GM21723 (cell line): ENCODE data around the gene COL4A1.

Experiments
- ATAC-seq: cut with Tn5 transposase; IDR thresholded peaks from one replicate; pipeline ENCODE4 v1.9.1; 2021; ENCODE audit warnings: mild to moderate bottlenecking, moderate library complexity; ENCODE audit not compliant: unreplicated experiment

Gene COL4A1

DNA sequence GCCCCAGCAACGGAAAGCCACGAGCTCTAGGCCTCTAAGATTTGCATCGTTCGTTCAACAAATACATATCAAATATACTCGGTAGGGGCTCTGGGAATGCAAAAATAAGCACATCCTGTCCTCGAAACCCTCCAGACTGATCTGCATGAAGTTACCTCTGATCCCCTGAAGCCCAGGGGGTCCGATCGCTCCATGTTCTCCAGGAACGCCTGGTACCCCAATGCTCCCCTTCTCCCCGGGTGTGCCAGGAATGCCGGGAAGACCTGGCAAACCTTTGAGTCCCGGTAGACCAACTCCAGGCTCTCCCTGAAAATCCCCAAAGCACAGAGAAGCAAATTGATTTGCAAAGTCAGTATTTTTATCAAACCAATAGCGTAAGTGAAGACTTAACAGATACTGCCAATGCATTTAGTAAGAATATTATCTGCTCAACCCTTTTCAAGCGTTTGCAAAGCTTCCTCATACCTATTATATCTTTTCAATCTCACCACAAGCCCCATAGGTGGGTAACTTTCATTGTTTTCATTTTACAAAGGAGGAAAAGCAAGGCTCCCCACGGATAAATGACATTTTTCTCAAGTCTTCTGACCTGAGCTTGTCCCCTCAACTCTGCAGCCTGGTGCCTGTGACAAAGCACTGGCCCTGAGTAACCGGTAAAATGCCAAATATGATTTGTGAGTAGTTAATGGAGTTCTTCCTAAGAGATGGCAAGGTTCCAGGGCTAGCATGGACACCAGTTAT is 127.7 kb downstream of the COL4A1 start:
- ATAC-seq, result no peak

DNA sequence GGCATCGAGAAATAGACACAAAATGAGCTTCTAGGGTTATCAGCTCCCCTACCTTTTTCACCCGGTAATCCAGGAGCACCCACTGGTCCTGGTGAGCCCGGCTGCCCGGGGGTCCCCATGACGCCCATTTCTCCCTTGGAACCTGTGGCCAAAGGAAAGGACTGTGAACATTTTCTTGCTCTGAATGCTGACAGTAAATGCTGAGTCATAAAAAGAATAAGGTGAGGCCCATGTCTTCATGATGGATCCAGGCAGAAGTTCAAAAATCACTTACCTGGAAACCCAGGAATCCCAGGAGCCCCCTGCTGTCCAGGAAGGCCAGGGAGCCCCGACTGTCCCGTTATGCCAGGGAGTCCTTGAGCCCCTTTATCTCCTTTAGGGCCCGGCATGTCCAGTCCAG is 129.2 kb downstream of the COL4A1 start:
- ATAC-seq, result no peak

GRCh38 chr13:110176431-110176830 is 130.5 kb downstream of the COL4A1 start:
- ATAC-seq, result no peak

DNA sequence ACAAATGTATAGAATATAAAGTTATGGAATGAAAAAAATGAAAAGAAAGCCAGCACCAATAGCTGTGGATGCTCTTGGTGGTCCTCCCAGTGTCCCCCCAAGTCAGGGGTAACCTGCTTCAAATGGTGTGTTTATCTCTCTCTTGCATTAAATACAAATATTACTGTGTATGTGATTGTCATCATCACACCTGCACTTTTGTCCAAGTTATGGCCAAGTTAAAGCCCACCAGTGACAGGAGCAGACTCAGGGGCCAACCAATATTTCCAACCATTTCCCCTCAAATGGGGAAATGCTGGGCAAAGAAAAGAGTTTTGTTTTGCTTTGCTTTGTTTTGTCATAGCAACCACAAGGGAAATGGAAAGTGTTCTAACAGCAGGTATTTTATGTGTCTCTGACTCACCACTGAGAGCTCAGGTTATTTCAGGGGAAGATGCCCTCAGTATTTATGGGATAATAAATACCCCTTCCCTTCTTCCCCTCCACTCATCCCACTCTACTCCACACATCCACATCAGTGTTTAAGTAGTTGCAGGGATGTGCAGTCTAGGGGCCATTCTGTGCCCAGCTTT is 133.6 kb downstream of the COL4A1 start:
- no peak for ATAC-seq

GRCh38 chr13:110170882-110171281 is 136.1 kb downstream of the COL4A1 start:
- no peak for ATAC-seq

GRCh38 chr13:110170020-110170790 is 136.8 kb downstream of the COL4A1 start:
- ATAC-seq, result no peak

GRCh38 chr13:110168999-110169933 is 137.7 kb downstream of the COL4A1 start:
- no peak for ATAC-seq

- no peak for ATAC-seq
These were observed 140.4 kb downstream of the COL4A1 start for GRCh38 chr13:110166598-110166997.

DNA sequence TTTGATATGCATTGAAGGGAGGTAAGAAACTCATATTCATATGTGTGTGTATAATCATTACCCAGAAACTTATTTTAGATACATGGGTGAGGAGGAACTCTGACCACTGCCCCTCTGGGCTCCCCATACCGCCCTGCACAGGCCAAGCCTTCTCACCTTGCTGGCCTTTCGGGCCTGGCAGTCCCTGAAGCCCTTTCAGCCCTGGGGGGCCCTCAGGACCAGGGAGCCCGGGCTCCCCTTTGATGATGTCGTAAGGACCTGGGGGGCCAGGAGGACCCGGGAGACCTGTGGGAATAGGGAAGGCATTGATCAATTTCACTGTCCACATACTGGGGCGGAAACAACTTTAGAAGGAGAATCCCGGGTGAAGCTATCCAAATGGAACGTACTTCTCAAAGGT is 142.3 kb downstream of the COL4A1 start:
- no peak for ATAC-seq

DNA sequence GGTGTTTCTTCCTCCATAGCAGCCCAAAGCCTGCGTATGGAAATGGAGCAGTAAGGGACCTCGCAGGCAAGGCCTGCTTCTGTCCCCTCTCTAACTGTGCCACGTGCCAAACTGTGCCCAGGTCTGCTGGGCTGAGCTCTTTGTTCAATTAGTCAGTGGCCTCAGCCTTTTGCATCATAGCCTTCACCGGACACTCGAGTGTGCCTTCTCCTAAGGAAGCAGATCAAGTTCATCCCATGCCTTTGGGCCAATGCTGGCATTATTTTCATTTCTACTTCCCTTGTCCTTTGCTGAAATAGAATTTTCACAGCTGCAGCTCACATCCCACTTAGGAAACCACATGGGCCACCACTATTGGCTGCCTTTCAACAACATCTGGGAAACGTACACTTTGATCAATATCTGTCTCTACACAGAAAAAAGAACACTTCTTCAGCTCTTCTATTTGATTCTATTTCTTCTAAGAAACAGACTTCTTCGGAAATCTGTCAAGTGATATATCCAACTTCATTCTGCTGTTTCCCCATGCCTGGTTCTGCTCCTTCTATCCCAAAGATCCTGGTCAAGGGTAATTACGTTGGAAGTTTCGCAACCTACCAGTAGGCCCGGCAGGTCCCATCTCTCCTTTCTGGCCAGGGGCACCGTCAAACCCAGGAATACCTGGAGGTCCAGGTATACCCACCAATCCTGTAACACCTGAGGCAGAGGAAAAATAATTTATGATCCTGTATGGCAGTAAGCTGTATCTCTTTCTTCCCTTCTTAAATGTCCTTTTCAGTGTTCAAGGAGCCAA is 143.9 kb downstream of the COL4A1 start:
- no peak for ATAC-seq

GRCh38 chr13:110162053-110162452 is 144.9 kb downstream of the COL4A1 start:
- no peak for ATAC-seq

GRCh38 chr13:110161112-110161882 is 145.7 kb downstream of the COL4A1 start:
- no peak for ATAC-seq

- ATAC-seq, result no peak
These were observed 148.7 kb downstream of the COL4A1 start for GRCh38 chr13:110158226-110158625.

DNA sequence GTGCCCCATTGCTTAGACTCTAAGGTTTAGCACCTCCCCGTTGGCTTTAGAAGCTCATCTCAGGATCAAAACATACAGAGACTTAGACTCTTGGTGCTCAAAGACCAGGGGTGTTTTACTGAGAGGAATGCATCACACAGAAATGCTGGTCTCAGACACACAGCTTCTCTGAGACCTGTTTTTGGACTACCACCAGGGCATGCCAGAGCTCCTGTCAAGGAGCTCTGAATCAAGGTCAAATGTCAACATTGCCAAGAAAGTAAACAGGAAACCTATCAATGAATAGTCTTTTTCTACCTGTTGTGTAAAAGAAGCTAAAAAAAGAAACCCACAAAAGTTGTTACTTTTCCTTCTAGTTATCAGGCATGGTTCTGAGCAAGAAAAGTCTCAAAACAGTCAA is 149.2 kb downstream of the COL4A1 start:
- ATAC-seq, result no peak

DNA sequence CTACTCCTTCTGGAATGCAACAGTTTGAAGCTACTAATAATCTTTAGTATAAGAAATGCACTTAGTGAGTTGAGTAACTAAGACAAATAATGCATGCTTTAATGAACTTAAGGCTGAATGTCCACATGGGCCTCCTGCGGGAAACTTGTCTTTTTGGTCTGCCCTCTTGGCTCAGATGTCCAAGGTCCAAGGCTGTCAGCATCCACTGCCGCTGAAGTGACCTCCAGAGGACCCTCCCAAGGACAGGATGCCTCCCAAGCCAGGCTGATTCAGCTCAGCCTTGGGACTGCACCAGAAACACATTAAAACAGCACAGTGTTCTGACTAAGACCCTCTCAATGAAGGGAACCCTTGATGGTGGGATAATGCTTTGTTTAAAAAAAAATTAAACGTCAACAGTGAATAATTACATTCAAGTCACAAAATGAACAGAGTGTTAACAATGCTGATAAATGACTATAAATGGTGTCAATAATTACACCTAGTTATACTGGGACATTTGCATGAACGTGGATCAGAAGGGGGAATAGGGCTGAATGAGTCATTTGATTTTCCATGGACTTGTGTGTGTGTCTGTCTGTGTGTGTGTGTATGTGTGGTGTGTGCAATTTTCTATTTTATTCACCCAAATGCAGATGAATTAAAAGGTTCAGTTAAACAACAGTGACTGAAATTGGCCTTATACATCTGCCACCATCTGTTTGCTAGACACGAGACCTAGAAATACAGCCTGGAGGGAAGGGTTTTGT is 150.5 kb downstream of the COL4A1 start:
- no peak for ATAC-seq

DNA sequence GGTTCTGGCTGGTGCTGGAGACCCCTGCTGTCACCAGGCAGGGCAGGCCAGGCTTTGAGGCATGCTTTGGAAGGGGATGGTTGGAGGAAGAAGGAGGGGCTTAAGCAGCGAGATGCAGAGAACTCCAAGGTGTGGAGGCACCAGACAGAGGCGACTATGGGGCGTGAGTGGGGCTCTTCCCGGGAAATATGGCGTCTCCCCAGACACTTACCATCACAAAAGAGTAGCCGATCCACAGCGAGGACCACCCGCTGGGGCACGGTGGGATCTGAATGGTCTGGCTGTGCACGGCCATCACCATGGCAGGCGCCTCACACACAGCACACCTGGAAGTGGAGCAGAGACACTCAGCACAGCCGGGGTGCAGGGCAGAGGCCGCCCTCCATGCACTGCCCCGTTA is 151.9 kb downstream of the COL4A1 start:
- ATAC-seq, result no peak

GRCh38 chr13:110154410-110154933 is 152.5 kb downstream of the COL4A1 start:
- ATAC-seq, result no peak

GRCh38 chr13:110152351-110152750 is 154.6 kb downstream of the COL4A1 start:
- no peak for ATAC-seq
